ENCODE measurements around the gene TGM5.

GRCh38 chr15:43266834-43267233, at the start of gene TGM5:
- no peak for TF ChIP-seq CTCF (IDR thresholded peaks at IDR 0.05 in 2 of 3, conservative IDR thresholded peaks at IDR 0.05 in 1 of 3; ENCODE audit: borderline replicate concordance in 1 of 3, insufficient read depth in 1 of 3, low read depth in 2 of 3, low read length in 2 of 3)
- no peak for TF ChIP-seq RAD21 (IDR thresholded peaks at IDR 0.05; ENCODE audit: low read depth)
- TF ChIP-seq MAX (IDR thresholded peaks at IDR 0.05): no peak
- TF ChIP-seq POLR2AphosphoS5 (IDR thresholded peaks at IDR 0.05; ENCODE audit: low read depth, low read length): no peak
- TF ChIP-seq SRF (IDR thresholded peaks at IDR 0.05; ENCODE audit: low read depth): no peak
